K562 (cell line): ENCODE measurements around the gene PACRG. TPM values are rescaled to one million over a fixed set of nuclear protein-coding genes. Genes with fewer than 3 reads are reported as not detected.
"Not testable (repeated sequence)": the region's sequence is repeated elsewhere in the genome, so short reads cannot be mapped to it uniquely, and the experiment has no call there.

Source experiments
- ATAC-seq: fragments of 200-7000 bp; cut with Tn5 transposase; 3 replicates; pipeline ENCODE4 v1.9.1; 2020; ENCODE audit warnings: moderate library complexity
- BruUV-seq: library from RNA; stranded (reverse); fragments of 400-500 nt; replicated peaks from 2 replicates; lab custom pipeline; 2021; lab: Mats Ljungman, UMichigan
- CTCF ChIA-PET: fragments of 300-600 bp; formaldehyde crosslinking; extraction: SDS; loops from one replicate; lab custom pipeline; 2021; ENCODE audit warnings: low intra/inter-chr PET ratio; lab: Yijun Ruan, JAX
- POLR2A ChIA-PET: fragments of 300-600, 350-650 bp; sonication (Branson Sonifier 250); formaldehyde crosslinking; extraction: SDS; loops from one replicate; lab custom pipeline; 2021; ENCODE audit warnings: antibody characterized with exemption, inconsistent platforms; lab: Yijun Ruan, JAX
- DNase-seq, 4 experiments: peaks; one replicate each; pipeline versions ENCODE4 v3.0.0 to v3.0.0-alpha.2; 2011 to 2018; ENCODE audit warnings: low spot score in 3 of 4, mixed read lengths in 3 of 4; ENCODE audit errors: extremely low read depth in 1 of 4
- FAIRE-seq: peaks from 2 replicates; lab custom pipeline; 2011; peaks lifted over from hg19 to GRCh38; lab: Jason Lieb, UNC
- H2AFZ ChIP-seq: 2 replicates; pipeline ENCODE4 v1.6.0; 2011; ENCODE audit warnings: low read depth, low read length, control low read depth, inconsistent platforms
- H3K27ac ChIP-seq: fragments of 200-600 bp; 3 replicates; pipeline ENCODE4 v1.8.0; 2011; ENCODE audit warnings: low read depth, mild to moderate bottlenecking, control low read depth, inconsistent platforms, low read length, moderate library complexity, mixed read lengths; ENCODE audit errors: extremely low read depth
- H3K27me3 ChIP-seq, 2 experiments: fragments of 300-600 bp in 1 of 2; 2 replicates in 1 of 2; 3 replicates in 1 of 2; pipeline versions ENCODE4 v1.6.0 to v1.8.0; 2011; ENCODE audit warnings: inconsistent platforms in 2 of 2, low read length in 2 of 2, mild to moderate bottlenecking in 1 of 2, mixed read lengths in 1 of 2, moderate library complexity in 1 of 2; ENCODE audit not compliant: control insufficient read depth in 2 of 2, insufficient read depth in 2 of 2
- H3K36me3 ChIP-seq: fragments of 300-600 bp; 3 replicates; pipeline ENCODE4 v1.8.0; 2011; ENCODE audit warnings: mild to moderate bottlenecking, low read length, inconsistent platforms; ENCODE audit not compliant: control insufficient read depth, insufficient read depth
- H3K4me1 ChIP-seq, 2 experiments: fragments of 200-600 bp in 1 of 2; replicated peaks in 1 of 2; 2 replicates in 1 of 2; 3 replicates in 1 of 2; pipeline versions ENCODE4 v1.5.1 to v1.8.0; 2011; ENCODE audit warnings: inconsistent platforms in 2 of 2, low read length in 2 of 2, mild to moderate bottlenecking in 1 of 2, mixed read lengths in 1 of 2, moderate library complexity in 1 of 2; ENCODE audit not compliant: control insufficient read depth in 2 of 2, insufficient read depth in 2 of 2
- H3K4me2 ChIP-seq: 2 replicates; pipeline ENCODE4 v1.6.1; 2011; ENCODE audit warnings: low read length, control low read depth, inconsistent platforms, mixed read lengths; ENCODE audit not compliant: insufficient read depth
- H3K4me3 ChIP-seq: fragments of 200-600 bp; sonication (generic), shearing (Covaris generic); 2 replicates; pipeline ENCODE4 v1.5.1; 2016; ENCODE audit warnings: control low read depth, inconsistent platforms
- H3K79me2 ChIP-seq: fragments of 200-600 bp; 3 replicates; pipeline ENCODE4 v1.8.0; 2011; ENCODE audit warnings: low read length, inconsistent platforms; ENCODE audit not compliant: control insufficient read depth, insufficient read depth
- H3K9ac ChIP-seq, 2 experiments: 2 replicates each; pipeline versions ENCODE4 v1.6.0 to v1.6.1; 2011; ENCODE audit warnings: low read depth in 2 of 2, low read length in 2 of 2, control low read depth in 1 of 2, inconsistent platforms in 1 of 2, mild to moderate bottlenecking in 1 of 2, mixed read lengths in 1 of 2; ENCODE audit not compliant: insufficient read depth in 1 of 2
- H3K9me1 ChIP-seq: one replicate; pipeline ENCODE4 v1.6.0; 2011; ENCODE audit warnings: inconsistent platforms, mild to moderate bottlenecking, low read length, moderate library complexity; ENCODE audit not compliant: control insufficient read depth, insufficient read depth
- H3K9me3 ChIP-seq: replicated peaks from 2 replicates; pipeline ENCODE4 v1.5.1; 2011; ENCODE audit warnings: low read depth, low read length, inconsistent platforms; ENCODE audit not compliant: control insufficient read depth, insufficient read depth
- H4K20me1 ChIP-seq: replicated peaks from 2 replicates; pipeline ENCODE4 v1.6.1; 2011; ENCODE audit warnings: low read length, inconsistent platforms, mixed read lengths; ENCODE audit not compliant: control insufficient read depth, insufficient read depth
- BHLHE40 ChIP-seq: IDR thresholded peaks from 2 replicates; pipeline ENCODE4 v1.6.1; 2011; ENCODE audit warnings: low read length, improper control_type of control experiment
- CEBPB ChIP-seq: fragments of 450-650 bp; IDR thresholded peaks from 2 replicates; pipeline ENCODE4 v1.6.1; 2016; ENCODE audit warnings: missing genetic modification characterization, missing compliant biosample characterization
- PATZ1 ChIP-seq: fragments of 250-450 bp; sonication (Bioruptor Pico); IDR thresholded peaks from 2 replicates; pipeline ENCODE4 v1.5.0; 2020; ENCODE audit warnings: mild to moderate bottlenecking, borderline replicate concordance
- PHF8 ChIP-seq: fragments of 200-600 bp; sonication (generic); IDR thresholded peaks from 2 replicates; pipeline ENCODE4 v1.6.1; 2012; ENCODE audit warnings: mixed run types, mild to moderate bottlenecking, inconsistent platforms, low read length, moderate library complexity, borderline replicate concordance
- PTRF ChIP-seq: fragments of 450-650 bp; IDR thresholded peaks from 2 replicates; pipeline ENCODE4 v1.6.1; 2016; ENCODE audit warnings: mild to moderate bottlenecking, missing genetic modification characterization, missing compliant biosample characterization
- SMARCA4 ChIP-seq: fragments of 450-650 bp; IDR thresholded peaks from 2 replicates; pipeline ENCODE4 v1.6.1; 2016
- SNAPC5 ChIP-seq: fragments of 250-450 bp; sonication (Bioruptor Pico); IDR thresholded peaks from 2 replicates; pipeline ENCODE4 v1.8.0; 2021; ENCODE audit warnings: moderate library complexity, mild to moderate bottlenecking, inconsistent platforms
- ZNF274 ChIP-seq: IDR thresholded peaks from 2 replicates; pipeline ENCODE4 v1.6.1; 2011; ENCODE audit warnings: low read depth, mild to moderate bottlenecking, low read length, moderate library complexity, borderline replicate concordance
- ZNF449 ChIP-seq: fragments of 250-450 bp; sonication (Bioruptor Pico); IDR thresholded peaks from 2 replicates; pipeline ENCODE4 v1.8.0; 2022; ENCODE audit warnings: moderate library complexity, mild to moderate bottlenecking, inconsistent platforms
- ZNF699 ChIP-seq: fragments of 250-450 bp; sonication (Bioruptor Pico); IDR thresholded peaks from 2 replicates; pipeline ENCODE4 v1.8.0; 2021; ENCODE audit warnings: mild to moderate bottlenecking, moderate library complexity; ENCODE audit not compliant: insufficient replicate concordance
- WGBS: fragments of 100-300 bp; shearing (Covaris generic); methylation state at CpG from one replicate; pipeline ENCODE4 v1.1.6; 2016; ENCODE audit warnings: low coverage, mixed read lengths; ENCODE audit not compliant: insufficient coverage; ENCODE audit errors: missing lambda C conversion rate; 5-methylcytosine and 5-hydroxymethylcytosine counted together
- in situ Hi-C: fragments of 300-500 bp; cut with MboI; formaldehyde crosslinking; loops from 4 replicates; pipeline ENCODE4 v1.15.0; 2018; ENCODE audit warnings: inconsistent platforms, mixed read lengths
- intact Hi-C: fragments of 100-400 bp; cut with micrococcal nuclease; formaldehyde crosslinking; loops from 2 replicates; pipeline ENCODE4 v1.14.2; 2022
- polyA plus RNA-seq, 8 experiments: library from polyadenylated mRNA; depleted of rRNA in 4 of 8; stranded (reverse) in 5 of 8; unstranded in 3 of 8; fragments of >200 nt; fragmentation: Nextera tagmentation in 2 of 8; fragmentation: Illumina TruSeq in 1 of 8; extraction: Ambion mirVana in 2 of 8; extraction: Trizol in 1 of 8; gene quantifications; 2 replicates each; pipeline versions ENCODE4 v1.2.1 to v1.2.3, GENCODE V29; 2011 to 2014; ENCODE audit warnings: inconsistent platforms in 1 of 8, missing spikeins in 1 of 8
- total RNA-seq, 7 experiments: library from RNA; depleted of rRNA in 6 of 7; stranded (reverse); fragments of >200 nt in 6 of 7; fragmentation: Illumina TruSeq in 2 of 7; extraction: Trizol in 2 of 7; gene quantifications; 2 replicates each; pipeline versions ENCODE4 v1.2.1 to v1.2.3, GENCODE V29; 2011 to 2021; ENCODE audit warnings: low replicate concordance in 1 of 7

The PACRG gene
- total and polyA plus RNA-seq, 9 of the 15 experiments (the other 6 are each of a cell fraction or from before 2014, with no cell fraction given) = 0.04 TPM; not detected in 8

- in situ Hi-C loops, H3K27ac ChIP-seq, H4K20me1 ChIP-seq, FAIRE-seq, DNase-seq, BruUV-seq, H3K9me3 ChIP-seq, intact Hi-C loops, H3K4me1 ChIP-seq, H3K4me2 ChIP-seq, H3K79me2 ChIP-seq, ATAC-seq, H3K36me3 ChIP-seq, H2AFZ ChIP-seq, CTCF ChIA-PET, H3K9me1 ChIP-seq, H3K9ac ChIP-seq, H3K4me3 ChIP-seq: not testable (repeated sequence)
- WGBS = 4% methylated on average over 12 of the region's 12 CpGs
- H3K27me3 ChIP-seq = peaks cover 61 to 72% of the 10 kb centered on the region in 2 experiments
- POLR2A ChIA-PET = interaction anchor here (0.7 kb wide), 1 partner anchor 511 kb away, joined by 3 read pairs; no protein-coding TSS in a partner anchor
Observed at GRCh38 chr6:163316866-163317495, 589.2 kb downstream of the PACRG start.

- H3K4me3 ChIP-seq = no peak overlapping the region
- ChIA-PET POLR2A (interaction anchor here (0.6 to 1.2 kb wide), 2 partner anchors 22 to 123 kb away, joined by 3 to 4 read pairs; no protein-coding TSS in a partner anchor), CTCF (no interaction called here)
- DNase-seq = no peak
- no peaks in the 10 kb centered on the region for H3K9me1 ChIP-seq
- H3K9ac ChIP-seq = no peak overlapping the region
- no peaks in the 10 kb centered on the region for H4K20me1 ChIP-seq
- H3K27me3 ChIP-seq = peaks cover 66 to 77% of the 10 kb centered on the region in 2 experiments
- H3K9me3 ChIP-seq = no peaks in the 10 kb centered on the region
- H2AFZ ChIP-seq = no peak overlapping the region
- H3K79me2 ChIP-seq = no peaks in the 10 kb centered on the region
- no peak overlapping the region for H3K4me2 ChIP-seq
- H3K27ac ChIP-seq = no peak overlapping the region
- in situ Hi-C loops = no loop called here
- no peaks in the 10 kb centered on the region for H3K36me3 ChIP-seq
- WGBS = 0% methylated on average over 13 of the region's 13 CpGs
- H3K4me1 ChIP-seq = no peaks in the 10 kb centered on the region
- intact Hi-C loops = no loop called here
- no peak for FAIRE-seq
- 0 out of 3 replicates have a peak, but pooled peaks have one; percentile 27 for ATAC-seq
- no TSS peak for BruUV-seq
- no peak for TF ChIP-seq CEBPB (tag)
- TF ChIP-seq ZNF274 = no peak
- TF ChIP-seq PATZ1 (CRISPR knock-in tag) = no peak
- no peak for TF ChIP-seq SNAPC5 (CRISPR knock-in tag)
- no peak for TF ChIP-seq ZNF699 (CRISPR knock-in tag)
- no peak for TF ChIP-seq PHF8
- TF ChIP-seq ZNF449 (CRISPR knock-in tag) = no peak
- no peak for TF ChIP-seq BHLHE40
- TF ChIP-seq SMARCA4 = no peak
- no peak for TF ChIP-seq PTRF
Observed at GRCh38 chr6:163318071-163318786, 590.5 kb downstream of the PACRG start.
